ENCODE results near the gene SELENOT.
"Not testable (repeated sequence)": the region's sequence is repeated elsewhere in the genome, so short reads cannot be mapped to it uniquely, and the experiment has no call there.

The SELENOT gene

GRCh38 chr3:150610785-150611184 is 7.7 kb downstream of the SELENOT start:
- H3K9ac ChIP-seq (ENCODE audit: low read depth, low read length), result no peak overlapping the region
- H3K9me3 ChIP-seq (ENCODE audit: insufficient read depth, low read depth, low read length), result no peaks in the 10 kb centered on the region
- no peak overlapping the region for H3K27ac ChIP-seq (ENCODE audit: low read length)
- H3K36me3 ChIP-seq (ENCODE audit: insufficient read depth, low read depth, low read length), result peaks cover 34% of the 10 kb centered on the region
- no peaks in the 10 kb centered on the region for H3K27me3 ChIP-seq (ENCODE audit: insufficient read depth, low read length)
- peaks cover 10% of the 10 kb centered on the region for H3K4me1 ChIP-seq (ENCODE audit: insufficient read depth, low read length)
- no peak overlapping the region for H3K4me3 ChIP-seq (ENCODE audit: low read length)

- no peak overlapping the region for H3K27ac ChIP-seq (ENCODE audit: low read length)
- peaks cover 7% of the 10 kb centered on the region for H3K4me1 ChIP-seq (ENCODE audit: insufficient read depth, low read length)
- no peaks in the 10 kb centered on the region for H3K27me3 ChIP-seq (ENCODE audit: insufficient read depth, low read length)
- no peaks in the 10 kb centered on the region for H3K9me3 ChIP-seq (ENCODE audit: insufficient read depth, low read depth, low read length)
- peaks cover 28% of the 10 kb centered on the region for H3K36me3 ChIP-seq (ENCODE audit: insufficient read depth, low read depth, low read length)
- no peak overlapping the region for H3K9ac ChIP-seq (ENCODE audit: low read depth, low read length)
- no peak overlapping the region for H3K4me3 ChIP-seq (ENCODE audit: low read length)
These were observed 8.5 kb downstream of the SELENOT start for GRCh38 chr3:150611666-150612065.

DNA sequence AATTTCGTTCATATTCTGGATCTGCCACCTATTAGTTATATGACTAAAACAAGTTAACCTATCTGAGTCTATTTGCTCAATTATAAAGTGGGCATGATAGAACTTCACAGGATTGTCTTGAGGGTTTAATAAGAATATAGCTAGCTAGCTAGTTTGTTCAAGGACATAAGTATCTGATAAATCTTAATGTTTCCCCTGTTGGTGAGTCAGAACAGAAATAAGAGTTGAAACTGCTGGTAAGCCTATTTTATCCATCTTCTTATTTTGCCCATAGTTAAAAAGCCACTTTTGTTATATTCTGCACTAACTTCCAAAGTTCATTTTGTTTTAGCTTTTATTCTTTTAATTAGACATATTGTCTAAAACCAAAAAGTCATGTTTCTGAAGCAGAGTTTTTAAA is 9.4 kb downstream of the SELENOT start:
- no peak overlapping the region for H3K27ac ChIP-seq (ENCODE audit: low read length)
- peaks cover 2% of the 10 kb centered on the region for H3K4me1 ChIP-seq (ENCODE audit: insufficient read depth, low read length)
- H3K27me3 ChIP-seq (ENCODE audit: insufficient read depth, low read length), result no peaks in the 10 kb centered on the region
- H3K9ac ChIP-seq (ENCODE audit: low read depth, low read length), result no peak overlapping the region
- H3K4me3 ChIP-seq (ENCODE audit: low read length), result no peak overlapping the region
- no peaks in the 10 kb centered on the region for H3K9me3 ChIP-seq (ENCODE audit: insufficient read depth, low read depth, low read length)
- H3K36me3 ChIP-seq (ENCODE audit: insufficient read depth, low read depth, low read length), result peaks cover 28% of the 10 kb centered on the region

- H3K27ac ChIP-seq (ENCODE audit: low read length), result no peak overlapping the region
- no peaks in the 10 kb centered on the region for H3K9me3 ChIP-seq (ENCODE audit: insufficient read depth, low read depth, low read length)
- peaks cover 28% of the 10 kb centered on the region for H3K36me3 ChIP-seq (ENCODE audit: insufficient read depth, low read depth, low read length)
- H3K4me3 ChIP-seq (ENCODE audit: low read length), result no peak overlapping the region
- no peaks in the 10 kb centered on the region for H3K4me1 ChIP-seq (ENCODE audit: insufficient read depth, low read length)
- H3K9ac ChIP-seq (ENCODE audit: low read depth, low read length), result no peak overlapping the region
- no peaks in the 10 kb centered on the region for H3K27me3 ChIP-seq (ENCODE audit: insufficient read depth, low read length)
These were observed 9.9 kb downstream of the SELENOT start for GRCh38 chr3:150613034-150613433.

- Histone ChIP-seq H3K4me3 (ENCODE audit: low read length) (no peak overlapping the region), H3K27me3 (ENCODE audit: insufficient read depth, low read length) (no peaks in the 10 kb centered on the region), H3K36me3 (ENCODE audit: insufficient read depth, low read depth, low read length) (peaks cover 30% of the 10 kb centered on the region), H3K9ac (ENCODE audit: low read depth, low read length) (no peak overlapping the region), H3K4me1 (ENCODE audit: insufficient read depth, low read length) (no peaks in the 10 kb centered on the region), H3K9me3 (ENCODE audit: insufficient read depth, low read depth, low read length) (no peaks in the 10 kb centered on the region), H3K27ac (ENCODE audit: low read length) (no peak overlapping the region)
These were observed 10.8 kb downstream of the SELENOT start for GRCh38 chr3:150613709-150614480.

- Histone ChIP-seq H3K36me3 (ENCODE audit: insufficient read depth, low read depth, low read length) (peaks cover 18% of the 10 kb centered on the region), H3K27me3 (ENCODE audit: insufficient read depth, low read length) (no peaks in the 10 kb centered on the region), H3K27ac (ENCODE audit: low read length) (no peak overlapping the region), H3K9ac (ENCODE audit: low read depth, low read length) (no peak overlapping the region), H3K9me3 (ENCODE audit: insufficient read depth, low read depth, low read length) (no peaks in the 10 kb centered on the region), H3K4me3 (ENCODE audit: low read length) (no peak overlapping the region), H3K4me1 (ENCODE audit: insufficient read depth, low read length) (no peaks in the 10 kb centered on the region)
These were observed 17.0 kb downstream of the SELENOT start for GRCh38 chr3:150620002-150620689.

DNA sequence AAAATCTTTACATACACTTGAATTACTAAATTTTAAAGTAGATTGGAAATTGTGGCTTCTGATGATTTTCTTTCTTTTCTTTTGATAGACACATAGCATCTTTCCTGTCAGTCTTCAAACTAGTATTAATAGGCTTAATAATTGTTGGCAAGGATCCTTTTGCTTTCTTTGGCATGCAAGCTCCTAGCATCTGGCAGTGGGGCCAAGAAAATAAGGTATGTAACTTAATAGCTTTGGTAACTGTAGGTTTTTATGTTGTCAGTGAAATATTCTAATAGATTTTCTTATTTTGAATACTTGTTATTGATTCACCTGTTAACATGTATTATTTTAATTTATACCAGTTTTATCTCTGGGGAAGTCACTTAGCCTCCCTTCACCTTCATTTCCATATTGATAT is 19.8 kb downstream of the SELENOT start:
- peaks cover 44% of the 10 kb centered on the region for H3K36me3 ChIP-seq (ENCODE audit: insufficient read depth, low read depth, low read length)
- H3K27me3 ChIP-seq (ENCODE audit: insufficient read depth, low read length); H3K4me3 ChIP-seq (ENCODE audit: low read length); H3K9ac ChIP-seq (ENCODE audit: low read depth, low read length); H3K9me3 ChIP-seq (ENCODE audit: insufficient read depth, low read depth, low read length); H3K27ac ChIP-seq (ENCODE audit: low read length); H3K4me1 ChIP-seq (ENCODE audit: insufficient read depth, low read length): not testable (repeated sequence)

- H3K27me3 ChIP-seq (ENCODE audit: insufficient read depth, low read length), result no peaks in the 10 kb centered on the region
- peaks cover 48% of the 10 kb centered on the region for H3K36me3 ChIP-seq (ENCODE audit: insufficient read depth, low read depth, low read length)
- H3K4me1 ChIP-seq (ENCODE audit: insufficient read depth, low read length), result no peaks in the 10 kb centered on the region
- H3K4me3 ChIP-seq (ENCODE audit: low read length), result no peak overlapping the region
- H3K27ac ChIP-seq (ENCODE audit: low read length), result no peak overlapping the region
- H3K9me3 ChIP-seq (ENCODE audit: insufficient read depth, low read depth, low read length), result no peaks in the 10 kb centered on the region
- H3K9ac ChIP-seq (ENCODE audit: low read depth, low read length), result no peak overlapping the region
These were observed 20.8 kb downstream of the SELENOT start for GRCh38 chr3:150623945-150624344.

GRCh38 chr3:150626148-150626930 is 23.2 kb downstream of the SELENOT start:
- Histone ChIP-seq H3K27me3 (ENCODE audit: insufficient read depth, low read length) (no peaks in the 10 kb centered on the region), H3K9me3 (ENCODE audit: insufficient read depth, low read depth, low read length) (no peaks in the 10 kb centered on the region), H3K4me3 (ENCODE audit: low read length) (no peak overlapping the region), H3K27ac (ENCODE audit: low read length) (no peak overlapping the region), H3K4me1 (ENCODE audit: insufficient read depth, low read length) (no peaks in the 10 kb centered on the region), H3K36me3 (ENCODE audit: insufficient read depth, low read depth, low read length) (peaks cover 63% of the 10 kb centered on the region), H3K9ac (ENCODE audit: low read depth, low read length) (no peak overlapping the region)

- Histone ChIP-seq H3K27ac (ENCODE audit: low read length) (no peak overlapping the region), H3K36me3 (ENCODE audit: insufficient read depth, low read depth, low read length) (peaks cover 69% of the 10 kb centered on the region), H3K4me3 (ENCODE audit: low read length) (no peak overlapping the region), H3K4me1 (ENCODE audit: insufficient read depth, low read length) (no peaks in the 10 kb centered on the region), H3K9me3 (ENCODE audit: insufficient read depth, low read depth, low read length) (no peaks in the 10 kb centered on the region), H3K9ac (ENCODE audit: low read depth, low read length) (no peak overlapping the region), H3K27me3 (ENCODE audit: insufficient read depth, low read length) (no peaks in the 10 kb centered on the region)
These were observed 24.4 kb downstream of the SELENOT start for GRCh38 chr3:150627557-150627956.

GRCh38 chr3:150631515-150632221 is 28.5 kb downstream of the SELENOT start:
- Histone ChIP-seq H3K9me3 (ENCODE audit: insufficient read depth, low read depth, low read length) (no peaks in the 10 kb centered on the region), H3K9ac (ENCODE audit: low read depth, low read length) (no peak overlapping the region), H3K27ac (ENCODE audit: low read length) (no peak overlapping the region), H3K36me3 (ENCODE audit: insufficient read depth, low read depth, low read length) (peaks cover 43% of the 10 kb centered on the region), H3K4me3 (ENCODE audit: low read length) (no peak overlapping the region), H3K4me1 (ENCODE audit: insufficient read depth, low read length) (peaks cover 9% of the 10 kb centered on the region; the same call in 1 of the 2 replicates), H3K27me3 (ENCODE audit: insufficient read depth, low read length) (no peaks in the 10 kb centered on the region)
